ENCODE results near the gene AP1G2.

GRCh38 chr14:23571701-23572523, 4.3 kb upstream of the AP1G2 start:
- TF ChIP-seq POLR2AphosphoS5 (IDR thresholded peaks at IDR 0.05): no peak
- no peak for TF ChIP-seq CTCF (IDR thresholded peaks at IDR 0.05)
- TF ChIP-seq POLR2A (IDR thresholded peaks at IDR 0.05): no peak
